ENCODE measurements around the gene RPS2. TPM values are rescaled to one million over a fixed set of nuclear protein-coding genes. Genes with fewer than 3 reads are reported as not detected.

RPS2 gene
- total and polyA plus RNA-seq, 10 donors = 1,930 to 6,006 (median 2,352) TPM

- peaks cover 5 to 92% (median 56%) of the 10 kb centered on the region in 7 donors for H3K27me3 ChIP-seq (replicated peaks in 1 of 7)
- intact Hi-C loops (cut with DNase I; ENCODE audit: low total_unique reads) = no loop called here
- peaks cover 0 to 25% (median 13%) of the 10 kb centered on the region in 6 donors for H3K4me1 ChIP-seq
- 4 to 17% (median 8%) methylated on average over 11 to 22 of the region's 22 CpGs for WGBS, 5 donors
- H3K9me3 ChIP-seq = no peaks in the 10 kb centered on the region
- no peaks in the 10 kb centered on the region for H3K36me3 ChIP-seq
- H3K27ac ChIP-seq = no peak overlapping the region
- TF ChIP-seq POLR2A (IDR thresholded peaks at IDR 0.05) (no peak), POLR2AphosphoS5 (IDR thresholded peaks at IDR 0.05) (no peak), CTCF (IDR thresholded peaks at IDR 0.05 in 8 of 11, conservative IDR thresholded peaks at IDR 0.05 in 3 of 11) (no peak)
- peak overlapping the region in 1 of 8 donors; percentile 7 for H3K4me3 ChIP-seq
- DNase-seq = no peak
These were observed 47.5 kb downstream of the RPS2 start for GRCh38 chr16:1917056-1917664.

- intact Hi-C loops (cut with DNase I; ENCODE audit: low total_unique reads) = no loop called here
- Histone ChIP-seq H3K4me3 (no peak overlapping the region), H3K27ac (no peak overlapping the region), H3K27me3 (replicated peaks in 1 of 7) (peaks cover 5 to 90% (median 50%) of the 10 kb centered on the region in 7 donors), H3K9me3 (no peaks in the 10 kb centered on the region), H3K4me1 (peaks cover 0 to 25% (median 13%) of the 10 kb centered on the region in 6 donors), H3K36me3 (no peaks in the 10 kb centered on the region)
- 10 to 22% (median 16%) methylated on average over 5 of the region's 5 CpGs for WGBS, 5 donors
- DNase-seq = no peak
- TF ChIP-seq POLR2A (IDR thresholded peaks at IDR 0.05) (no peak), POLR2AphosphoS5 (IDR thresholded peaks at IDR 0.05) (no peak), CTCF (IDR thresholded peaks at IDR 0.05 in 8 of 11, conservative IDR thresholded peaks at IDR 0.05 in 3 of 11) (no peak)
These were observed 48.0 kb downstream of the RPS2 start for GRCh38 chr16:1916640-1916990.

- DNase-seq = no peak
- no peaks in the 10 kb centered on the region for H3K9me3 ChIP-seq
- peaks cover 5 to 85% (median 44%) of the 10 kb centered on the region in 7 donors for H3K27me3 ChIP-seq (replicated peaks in 1 of 7)
- no peak overlapping the region for H3K4me3 ChIP-seq
- no peaks in the 10 kb centered on the region for H3K36me3 ChIP-seq
- H3K27ac ChIP-seq = no peak overlapping the region
- 53 to 69% (median 65%) methylated on average over 14 to 25 of the region's 25 CpGs for WGBS, 5 donors
- intact Hi-C loops (cut with DNase I; ENCODE audit: low total_unique reads) = no loop called here
- TF ChIP-seq CTCF (IDR thresholded peaks at IDR 0.05 in 8 of 11, conservative IDR thresholded peaks at IDR 0.05 in 3 of 11) = no peak
- TF ChIP-seq POLR2A (IDR thresholded peaks at IDR 0.05) = no peak
- TF ChIP-seq POLR2AphosphoS5 (IDR thresholded peaks at IDR 0.05) = no peak
- peaks cover 0 to 25% (median 13%) of the 10 kb centered on the region in 6 donors for H3K4me1 ChIP-seq
These were observed 48.6 kb downstream of the RPS2 start for GRCh38 chr16:1915732-1916639.

- WGBS, 5 donors = 55 to 66% (median 61%) methylated on average over 8 of the region's 8 CpGs
- H3K4me1 ChIP-seq = peaks cover 0 to 25% (median 11%) of the 10 kb centered on the region in 6 donors
- no peak for TF ChIP-seq POLR2AphosphoS5 (IDR thresholded peaks at IDR 0.05)
- TF ChIP-seq POLR2A (IDR thresholded peaks at IDR 0.05) = no peak
- TF ChIP-seq CTCF (IDR thresholded peaks at IDR 0.05 in 8 of 11, conservative IDR thresholded peaks at IDR 0.05 in 3 of 11) = no peak
- intact Hi-C loops (cut with DNase I; ENCODE audit: low total_unique reads) = no loop called here
- H3K36me3 ChIP-seq = no peaks in the 10 kb centered on the region
- no peak for DNase-seq
- no peaks in the 10 kb centered on the region for H3K9me3 ChIP-seq
- peaks cover 5 to 82% (median 36%) of the 10 kb centered on the region in 7 donors for H3K27me3 ChIP-seq (replicated peaks in 1 of 7)
- H3K27ac ChIP-seq = no peak overlapping the region
- H3K4me3 ChIP-seq = no peak overlapping the region
These were observed 49.6 kb downstream of the RPS2 start for GRCh38 chr16:1914988-1915387.
